GM19324 (cell line): ENCODE data around the gene IL22RA1.

ENCODE experiments used
- ATAC-seq: cut with Tn5 transposase; IDR thresholded peaks from one replicate; pipeline ENCODE4 v1.9.1; 2021; ENCODE audit warnings: mild to moderate bottlenecking, moderate library complexity; ENCODE audit not compliant: unreplicated experiment, low FRiP score

The IL22RA1 gene

GRCh38 chr1:24101796-24102586 is 40.9 kb downstream of the IL22RA1 start:
- no peak for ATAC-seq

- ATAC-seq, result no peak
These were observed 41.8 kb downstream of the IL22RA1 start for GRCh38 chr1:24100945-24101737.

GRCh38 chr1:24098943-24099638 is 43.8 kb downstream of the IL22RA1 start:
- ATAC-seq, result no peak

GRCh38 chr1:24098102-24098501 is 44.8 kb downstream of the IL22RA1 start:
- ATAC-seq, result no peak

- no peak for ATAC-seq
These were observed 45.3 kb downstream of the IL22RA1 start for GRCh38 chr1:24097663-24098062.

- no peak for ATAC-seq
These were observed 46.2 kb downstream of the IL22RA1 start for GRCh38 chr1:24096739-24097103.

- no peak for ATAC-seq
These were observed 46.8 kb downstream of the IL22RA1 start for GRCh38 chr1:24096009-24096738.

DNA sequence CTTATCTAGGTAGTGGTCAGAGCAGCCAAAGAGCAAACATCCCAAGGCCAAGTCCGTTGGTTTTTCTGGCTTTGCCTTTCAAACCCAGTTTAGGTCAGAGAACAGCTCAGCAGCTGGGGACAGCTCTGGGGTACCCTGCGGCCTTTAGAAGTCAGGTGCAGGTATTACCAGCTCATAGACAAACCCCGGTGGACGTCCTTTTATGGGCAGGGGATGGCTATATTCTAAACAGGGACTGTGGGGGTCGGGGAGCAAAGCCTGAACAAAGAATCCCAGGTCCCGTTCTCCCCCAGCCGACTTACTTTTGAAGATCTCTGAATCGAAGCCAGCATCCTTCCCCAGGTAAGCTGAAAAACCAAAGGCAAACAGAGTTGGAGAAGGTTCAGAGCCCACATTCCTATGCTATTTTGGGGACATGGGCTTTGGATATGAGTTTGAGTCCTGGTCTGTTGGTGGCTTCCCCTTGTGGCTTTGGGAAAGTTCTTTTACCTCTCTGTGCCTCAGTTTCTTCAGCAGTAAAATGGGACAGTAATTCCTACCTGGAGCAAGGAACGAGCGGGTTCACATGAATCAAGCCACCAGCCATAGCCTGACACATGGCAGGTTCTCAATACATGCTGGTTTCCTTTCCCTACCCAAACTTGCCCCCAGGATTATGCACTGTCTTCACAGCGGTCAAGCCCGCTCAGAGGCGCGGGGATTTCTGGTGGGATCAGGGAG is 47.6 kb downstream of the IL22RA1 start:
- no peak for ATAC-seq

DNA sequence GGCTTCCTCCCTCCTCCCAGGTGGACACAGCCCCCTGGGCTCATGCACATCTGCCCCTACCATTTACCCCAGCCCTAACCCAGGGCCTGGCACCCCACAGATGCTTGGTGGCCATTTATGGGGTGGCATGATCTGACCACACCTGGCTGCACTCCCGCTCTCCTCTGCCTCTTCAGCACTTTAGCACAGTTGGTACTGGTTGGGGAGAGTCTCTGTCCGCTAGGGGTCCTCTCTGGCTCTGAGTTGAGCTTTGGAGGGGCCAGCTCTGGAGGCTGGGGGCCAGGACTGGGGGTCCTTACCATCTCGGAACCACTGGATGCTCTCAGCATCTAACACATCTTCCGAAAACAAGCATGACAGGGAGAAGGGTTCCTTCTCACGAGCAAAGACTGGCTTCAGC is 48.4 kb downstream of the IL22RA1 start:
- ATAC-seq, result no peak

GRCh38 chr1:24093732-24094131 is 49.2 kb downstream of the IL22RA1 start:
- no peak for ATAC-seq

DNA sequence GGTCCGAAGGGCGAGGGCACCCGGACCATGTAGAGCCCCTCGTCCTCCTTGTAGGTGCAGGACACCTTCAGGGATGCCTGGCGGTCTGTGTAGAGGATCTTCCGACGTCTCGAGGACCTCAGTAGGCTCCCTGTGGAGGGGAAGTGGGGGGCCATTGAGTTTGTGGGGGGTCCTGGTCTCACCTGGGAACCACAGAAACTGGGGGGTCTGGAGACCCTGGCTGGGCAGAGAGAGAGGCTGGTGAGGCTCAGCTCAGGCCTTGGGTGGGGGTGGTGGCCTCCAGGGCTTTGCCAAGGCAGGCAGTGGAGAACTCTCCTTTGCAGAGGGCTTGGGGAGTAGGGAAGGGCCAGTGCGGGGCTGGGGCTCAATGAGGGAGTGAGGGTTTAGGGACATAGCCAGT is 50.0 kb downstream of the IL22RA1 start:
- no peak for ATAC-seq

- ATAC-seq, result no peak
These were observed 50.9 kb downstream of the IL22RA1 start for GRCh38 chr1:24091971-24092482.

GRCh38 chr1:24090736-24091135 is 52.2 kb downstream of the IL22RA1 start:
- no peak for ATAC-seq

GRCh38 chr1:24089743-24090555 is 53.0 kb downstream of the IL22RA1 start:
- no peak for ATAC-seq

GRCh38 chr1:24089027-24089742 is 53.8 kb downstream of the IL22RA1 start:
- no peak for ATAC-seq

- no peak for ATAC-seq
These were observed 56.5 kb downstream of the IL22RA1 start for GRCh38 chr1:24086466-24086865.

- ATAC-seq, result no peak
These were observed 57.4 kb downstream of the IL22RA1 start for GRCh38 chr1:24085546-24085945.

DNA sequence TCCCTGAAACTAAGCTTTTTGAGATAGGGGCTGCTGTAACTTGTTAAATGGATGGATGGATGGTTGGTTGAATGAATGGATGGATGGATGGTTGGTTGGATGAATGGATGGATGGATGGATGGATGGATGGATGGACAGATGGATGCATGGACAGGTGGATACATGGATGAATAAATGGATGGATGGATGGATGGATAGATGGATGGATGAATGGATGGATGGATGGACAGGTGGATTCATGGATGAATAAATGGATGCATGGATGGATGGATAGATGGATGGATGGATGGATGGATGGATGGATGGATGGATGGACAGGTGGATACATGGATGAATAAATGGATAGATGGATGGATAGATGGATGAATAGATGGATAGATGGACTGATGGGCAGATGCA is 57.9 kb downstream of the IL22RA1 start:
- ATAC-seq, result no peak
